Nephron progenitor cell (in vitro differentiated cells): ENCODE data around the gene EXOC3.
A peak's percentile ranks its signal among the peaks of the same experiment; 100 is the strongest.

ENCODE experiments used
- DNase-seq: peaks from one replicate; pipeline ENCODE4 v3.0.0; 2021
- H3K27ac Mint-ChIP-seq: 2 replicates; pipeline ENCODE4 v1.8.0; 2021; ENCODE audit warnings: mild to moderate bottlenecking, moderate library complexity, mixed read lengths
- H3K27me3 Mint-ChIP-seq: 2 replicates; pipeline ENCODE4 v1.8.0; 2021; ENCODE audit warnings: mild to moderate bottlenecking, low read depth, mixed read lengths; ENCODE audit not compliant: poor library complexity
- H3K36me3 Mint-ChIP-seq: 2 replicates; pipeline ENCODE4 v1.8.0; 2021; ENCODE audit warnings: low read depth, mixed read lengths
- H3K4me1 Mint-ChIP-seq: 2 replicates; pipeline ENCODE4 v1.8.0; 2021; ENCODE audit warnings: mixed read lengths
- H3K4me3 Mint-ChIP-seq: 2 replicates; pipeline ENCODE4 v1.8.0; 2021; ENCODE audit warnings: mild to moderate bottlenecking, moderate library complexity, mixed read lengths
- H3K9me3 Mint-ChIP-seq: 2 replicates; pipeline ENCODE4 v1.8.0; 2021; ENCODE audit warnings: mild to moderate bottlenecking, moderate library complexity, mixed read lengths
- CTCF ChIP-seq: fragments of 200-600 bp; sonication (generic); IDR thresholded peaks from 2 replicates; pipeline ENCODE4 v1.5.0; 2021; ENCODE audit warnings: antibody characterized with exemption

The EXOC3 gene

DNA sequence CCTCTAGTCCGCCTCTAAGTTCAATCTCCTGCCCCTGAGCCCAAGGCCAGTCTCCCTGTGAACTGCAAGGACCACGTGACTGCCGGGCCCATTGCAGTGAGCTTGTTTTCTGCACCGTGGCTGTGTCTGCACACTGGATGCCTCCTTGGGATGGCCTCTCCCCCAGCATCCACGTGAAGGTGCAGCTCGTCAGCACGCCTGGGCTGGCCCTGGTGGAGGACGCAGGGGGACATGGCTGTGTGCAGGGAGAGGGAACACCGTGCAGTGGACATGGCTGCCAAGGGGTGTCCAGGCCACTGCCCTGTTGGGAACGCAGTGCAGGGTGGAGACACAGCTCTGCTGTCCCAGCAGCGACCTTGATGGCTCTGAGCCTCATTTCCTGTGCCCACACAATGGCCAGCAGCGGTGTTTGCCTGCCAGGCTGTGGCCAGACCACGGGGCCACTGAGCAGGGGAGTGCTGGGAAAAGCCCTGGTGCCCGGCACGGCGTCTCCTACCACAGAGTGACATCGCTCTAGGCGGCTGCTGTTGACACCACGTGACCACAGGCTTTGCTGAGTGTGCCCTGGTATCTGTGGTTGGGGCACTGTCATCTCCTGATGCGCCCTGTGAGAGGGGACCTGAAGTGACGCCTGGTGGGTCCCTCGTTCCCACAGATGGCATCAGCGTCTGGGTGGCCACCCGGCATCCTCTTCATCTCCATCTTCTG is 26.9 kb upstream of the EXOC3 start:
- H3K36me3 Mint-ChIP-seq: no peaks in the 10 kb centered on the region
- H3K9me3 Mint-ChIP-seq: peaks cover 2% of the 10 kb centered on the region
- peak; percentile 29 for DNase-seq
- no peak for TF ChIP-seq CTCF
- H3K27ac Mint-ChIP-seq: peak overlapping the region; percentile 72
- H3K4me1 Mint-ChIP-seq: peaks cover 52% of the 10 kb centered on the region
- H3K4me3 Mint-ChIP-seq: no peak overlapping the region
- H3K27me3 Mint-ChIP-seq: peaks cover 4% of the 10 kb centered on the region

DNA sequence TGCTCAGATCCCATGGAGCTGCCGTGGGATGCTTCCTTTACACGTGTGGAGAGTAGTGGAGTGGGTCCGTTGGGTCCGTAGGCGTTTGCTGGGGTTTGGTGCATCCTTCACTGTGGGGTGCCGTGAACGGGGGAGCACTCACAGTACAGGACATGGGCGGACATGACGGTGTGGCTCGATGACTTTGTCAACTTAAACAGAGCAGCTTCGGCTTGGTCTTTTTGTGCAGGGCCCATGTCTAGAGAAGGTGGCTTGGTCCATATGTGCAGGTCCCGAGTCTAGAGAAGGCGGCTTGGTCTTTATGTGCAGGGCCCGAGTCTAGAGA is 26.4 kb upstream of the EXOC3 start:
- H3K27ac Mint-ChIP-seq: no peak overlapping the region
- peaks cover 4% of the 10 kb centered on the region for H3K27me3 Mint-ChIP-seq
- no peak for DNase-seq
- H3K4me3 Mint-ChIP-seq: no peak overlapping the region
- H3K9me3 Mint-ChIP-seq: no peaks in the 10 kb centered on the region
- TF ChIP-seq CTCF: no peak
- H3K36me3 Mint-ChIP-seq: no peaks in the 10 kb centered on the region
- peaks cover 52% of the 10 kb centered on the region for H3K4me1 Mint-ChIP-seq

- no peaks in the 10 kb centered on the region for H3K9me3 Mint-ChIP-seq
- H3K4me3 Mint-ChIP-seq: no peak overlapping the region
- H3K36me3 Mint-ChIP-seq: no peaks in the 10 kb centered on the region
- no peak for TF ChIP-seq CTCF
- no peak for DNase-seq
- H3K27me3 Mint-ChIP-seq: peaks cover 4% of the 10 kb centered on the region
- peaks cover 44% of the 10 kb centered on the region for H3K4me1 Mint-ChIP-seq
- H3K27ac Mint-ChIP-seq: no peak overlapping the region
Observed at GRCh38 chr5:417301-418161, 25.4 kb upstream of the EXOC3 start.

GRCh38 chr5:418162-419121 is 24.5 kb upstream of the EXOC3 start:
- H3K27ac Mint-ChIP-seq: no peak overlapping the region
- peaks cover 42% of the 10 kb centered on the region for H3K4me1 Mint-ChIP-seq

GRCh38 chr5:419970-420369 is 23.0 kb upstream of the EXOC3 start:
- peaks cover 4% of the 10 kb centered on the region for H3K27me3 Mint-ChIP-seq
- H3K9me3 Mint-ChIP-seq: no peaks in the 10 kb centered on the region
- DNase-seq: no peak
- no peak overlapping the region for H3K4me3 Mint-ChIP-seq
- H3K36me3 Mint-ChIP-seq: no peaks in the 10 kb centered on the region
- peaks cover 33% of the 10 kb centered on the region for H3K4me1 Mint-ChIP-seq
- no peak overlapping the region for H3K27ac Mint-ChIP-seq
- no peak for TF ChIP-seq CTCF

More at GRCh38 chr5:418162-419121, 24.5 kb upstream of the EXOC3 start:
- Mint-ChIP-seq H3K36me3 (no peaks in the 10 kb centered on the region), H3K4me3 (no peak overlapping the region), H3K27me3 (peaks cover 4% of the 10 kb centered on the region), H3K9me3 (no peaks in the 10 kb centered on the region)
- no peak for DNase-seq
- no peak for TF ChIP-seq CTCF
